ENCODE results near the gene CDK5. TPM values are rescaled to one million over a fixed set of nuclear protein-coding genes. Genes with fewer than 3 reads are reported as not detected.

The CDK5 gene
- polyA plus RNA-seq, 2 of the 4 experiments (the other 2 are of a cell fraction) = 29.6 to 51.0 TPM

GRCh38 chr7:151074817-151075661 lies 17.3 kb upstream of the CDK5 start:
- TF ChIP-seq EHMT2 (IDR thresholded peaks at IDR 0.05; ENCODE audit: low read depth) = no peak
- no peak for TF ChIP-seq ZFP36 (IDR thresholded peaks at IDR 0.05; ENCODE audit: borderline replicate concordance, partially characterized antibody)
- TF ChIP-seq ATOH8 (CRISPR knock-in tag; IDR thresholded peaks at IDR 0.05; ENCODE audit: low read depth) = no peak
- no peak for TF ChIP-seq TFCP2L1 (CRISPR knock-in tag; IDR thresholded peaks at IDR 0.05)
- TF ChIP-seq RFX5 (IDR thresholded peaks at IDR 0.05) = no peak
- TF ChIP-seq HOXB13 (CRISPR knock-in tag; IDR thresholded peaks at IDR 0.05; ENCODE audit: low read depth) = no peak
- TF ChIP-seq FOSB (CRISPR knock-in tag; IDR thresholded peaks at IDR 0.05) = no peak
- TF ChIP-seq REST (IDR thresholded peaks at IDR 0.05) = no peak
- TF ChIP-seq ESRRA (IDR thresholded peaks at IDR 0.05; ENCODE audit: borderline replicate concordance, low read length) = no peak
- TF ChIP-seq RNF2 (IDR thresholded peaks at IDR 0.05; ENCODE audit: borderline replicate concordance, low read depth) = no peak
- TF ChIP-seq CHD2 (IDR thresholded peaks at IDR 0.05; ENCODE audit: low read length, partially characterized antibody) = no peak
- no peak for TF ChIP-seq RARB (CRISPR knock-in tag; IDR thresholded peaks at IDR 0.05)
- no peak for TF ChIP-seq HOXB5 (CRISPR knock-in tag; IDR thresholded peaks at IDR 0.05)
- TF ChIP-seq MAX (IDR thresholded peaks at IDR 0.05) = no peak
- no peak for TF ChIP-seq KDM5A (IDR thresholded peaks at IDR 0.05)
- TF ChIP-seq HES2 (IDR thresholded peaks at IDR 0.05) = no peak
- TF ChIP-seq RAD21 (conservative IDR thresholded peaks at IDR 0.05 in 1 of 2, IDR thresholded peaks at IDR 0.05 in 1 of 2) = no peak
- TF ChIP-seq BHLHE40 (IDR thresholded peaks at IDR 0.05; ENCODE audit: low read depth, low read length) = no peak
- no peak for TF ChIP-seq POLR2AphosphoS2 (conservative IDR thresholded peaks at IDR 0.05; ENCODE audit: low read length)
- no peak for TF ChIP-seq TP53 (CRISPR knock-in tag; IDR thresholded peaks at IDR 0.05)
- POLR2A ChIA-PET = interaction anchor here (3.7 kb wide), 1 partner anchor 12 kb away, joined by 20 read pairs; no protein-coding TSS in a partner anchor

GRCh38 chr7:151073990-151074389 lies 16.3 kb upstream of the CDK5 start:
- CTCF ChIA-PET = interaction anchor here (1.2 to 27.1 kb wide), 3 partner anchors 11 to 63 kb away, joined by 3 to 412 read pairs (median 64); no protein-coding TSS in a partner anchor
- WGBS (ENCODE audit: missing lambda C conversion rate) = 96% methylated on average over 17 of the region's 17 CpGs
- FAIRE-seq (no peak), DNase-seq (ENCODE audit: low read depth in 1 of 2, low spot score in 1 of 2) (no peak), ATAC-seq (no peak)
- no peak overlapping the region for H3K4me3 ChIP-seq
- H3K9me3 ChIP-seq = no peaks in the 10 kb centered on the region
- POLR2A ChIA-PET = no interaction called here
- H3K4me2 ChIP-seq = no peak overlapping the region
- H3K4me1 ChIP-seq = peaks cover 24% of the 10 kb centered on the region; the same call in 2 of the 3 replicates
- no peak overlapping the region for H3K27ac ChIP-seq
- no peak for TF ChIP-seq FOSL2 (IDR thresholded peaks at IDR 0.05)
- TF ChIP-seq FOSL2 (CRISPR knock-in tag; IDR thresholded peaks at IDR 0.05) = no peak
- TF ChIP-seq RCOR1 (IDR thresholded peaks at IDR 0.05; ENCODE audit: low read depth, low read length) = no peak

More at GRCh38 chr7:151074817-151075661, 17.3 kb upstream of the CDK5 start:
- DNase-seq (ENCODE audit: low read depth in 1 of 2, low spot score in 1 of 2) (no peak), ATAC-seq (no peak), FAIRE-seq (no peak)
- peaks cover 32% of the 10 kb centered on the region for H3K4me1 ChIP-seq
- WGBS (ENCODE audit: missing lambda C conversion rate) = 90% methylated on average over 26 of the region's 26 CpGs
- H3K9me3 ChIP-seq = no peaks in the 10 kb centered on the region
- no peak overlapping the region for H3K4me2 ChIP-seq
- no peak overlapping the region for H3K4me3 ChIP-seq
- CTCF ChIA-PET = interaction anchor here (1.2 to 27.1 kb wide), 5 partner anchors 9 to 48 kb away, joined by 3 to 412 read pairs (median 5); no protein-coding TSS in a partner anchor
- H3K27ac ChIP-seq = no peak overlapping the region

All from A549 (cell line).